RWPE1 (cell line): ENCODE data around the gene GLIS1.

Source experiments
- CTCF ChIA-PET: fragments of 350-600 bp; sonication (Branson Sonifier 250); formaldehyde crosslinking; extraction: SDS; loops from one replicate; lab custom pipeline; 2021; lab: Yijun Ruan, JAX
- POLR2A ChIA-PET: fragments of 400-600 bp; formaldehyde crosslinking; extraction: SDS; loops from one replicate; lab custom pipeline; 2020; ENCODE audit warnings: antibody characterized with exemption; ENCODE audit not compliant: low non-redundant PET; lab: Yijun Ruan, JAX
- DNase-seq: peaks from one replicate; pipeline ENCODE4 v3.0.0; 2012; ENCODE audit warnings: low spot score
- H3K27ac ChIP-seq: fragments of 450-650 bp; 2 replicates; pipeline ENCODE4 v1.5.1; 2017
- CTCF ChIP-seq: fragments of 450-650 bp; conservative IDR thresholded peaks from 2 replicates; pipeline ENCODE4 v1.5.1; 2017; ENCODE audit warnings: low read depth, mild to moderate bottlenecking

The GLIS1 gene

GRCh38 chr1:53738205-53739108 lies 507 bp downstream of the GLIS1 start:
- CTCF ChIA-PET, result interaction anchor here (0.6 kb wide), 1 partner anchor 15 kb away, joined by 3 read pairs; no protein-coding TSS in a partner anchor
- H3K27ac ChIP-seq, result no peak overlapping the region
- DNase-seq, result no peak
- POLR2A ChIA-PET, result no interaction called here
- TF ChIP-seq CTCF, result no peak

DNA sequence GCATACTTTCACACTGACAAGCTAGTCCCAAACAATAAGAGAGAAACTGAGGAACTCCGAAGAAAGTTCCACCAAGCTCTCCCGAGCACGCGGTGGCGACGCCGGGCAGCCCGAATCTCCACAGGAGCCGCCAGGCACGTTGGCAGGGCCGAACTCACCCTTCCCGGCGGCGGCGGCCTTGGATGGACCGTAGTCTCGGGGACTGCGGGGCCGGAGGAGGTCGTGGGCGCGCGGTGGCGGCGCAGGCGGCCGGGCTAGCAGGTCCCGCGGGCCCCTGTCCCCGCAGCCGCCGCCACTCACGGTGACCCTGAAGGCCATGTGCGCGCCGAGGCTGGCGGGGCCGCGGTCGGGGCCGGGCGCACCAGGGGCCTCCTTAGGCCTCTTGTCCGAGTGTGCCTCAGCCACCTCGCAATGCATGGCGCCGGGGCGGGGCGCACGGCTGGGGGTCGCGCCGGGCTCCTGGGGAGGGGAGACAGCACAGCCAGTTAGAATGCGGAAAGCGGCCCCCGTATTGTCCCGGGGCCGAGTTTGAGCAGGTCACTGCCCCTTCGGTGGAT lies 1.2 kb downstream of the GLIS1 start:
- H3K27ac ChIP-seq, result no peak overlapping the region
- no peak for DNase-seq
- no peak for TF ChIP-seq CTCF
- ChIA-PET CTCF (no interaction called here), POLR2A (no interaction called here)

- DNase-seq, result no peak
- TF ChIP-seq CTCF, result no peak
- CTCF ChIA-PET, result interaction anchor here (0.9 kb wide), 1 partner anchor 194 kb away, joined by 3 read pairs; no protein-coding TSS in a partner anchor
- POLR2A ChIA-PET, result no interaction called here
- no peak overlapping the region for H3K27ac ChIP-seq
Observed at GRCh38 chr1:53736290-53736689, 2.7 kb downstream of the GLIS1 start.

GRCh38 chr1:53735681-53736080 lies 3.3 kb downstream of the GLIS1 start:
- TF ChIP-seq CTCF, result no peak
- ChIA-PET CTCF (interaction anchor here (0.9 to 1.5 kb wide), 2 partner anchors 53 to 194 kb away, joined by 3 read pairs; no protein-coding TSS in a partner anchor), POLR2A (no interaction called here)
- no peak overlapping the region for H3K27ac ChIP-seq
- no peak for DNase-seq

DNA sequence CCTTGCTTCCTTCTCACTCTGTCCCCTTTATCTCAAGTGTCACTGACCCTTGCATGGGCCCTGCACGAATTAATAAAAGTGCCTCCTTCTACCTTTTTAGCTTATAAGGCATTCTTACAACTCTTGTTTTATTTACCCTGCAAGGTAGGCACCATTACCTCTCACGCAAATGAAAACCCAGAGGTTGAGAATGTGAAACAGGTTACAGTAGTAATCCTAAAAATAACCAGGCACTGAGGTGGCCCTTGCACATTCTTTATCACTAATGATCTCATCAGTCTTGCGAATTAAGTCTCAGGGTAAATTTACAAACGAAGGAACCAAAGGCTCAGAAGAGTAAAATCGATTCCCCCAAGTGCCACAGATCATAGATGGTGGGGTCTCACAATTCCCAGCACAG lies 3.7 kb downstream of the GLIS1 start:
- H3K27ac ChIP-seq, result no peak overlapping the region
- POLR2A ChIA-PET, result no interaction called here
- no peak for DNase-seq
- CTCF ChIA-PET, result interaction anchor here (0.9 to 1.5 kb wide), 2 partner anchors 53 to 193 kb away, joined by 3 read pairs; no protein-coding TSS in a partner anchor
- TF ChIP-seq CTCF, result no peak

- no peak overlapping the region for H3K27ac ChIP-seq
- no peak for DNase-seq
- ChIA-PET POLR2A (no interaction called here), CTCF (interaction anchor here (1.2 to 1.5 kb wide), 2 partner anchors 13 to 52 kb away, joined by 3 to 4 read pairs; no protein-coding TSS in a partner anchor)
- no peak for TF ChIP-seq CTCF
Observed at GRCh38 chr1:53734650-53735211, 4.2 kb downstream of the GLIS1 start.
